GM18507 (cell line): Measurements from ENCODE around the gene KRT86.
"Not testable (repeated sequence)": the region's sequence is repeated elsewhere in the genome, so short reads cannot be mapped to it uniquely, and the experiment has no call there.

Source experiments
- DNase-seq: peaks from one replicate; pipeline ENCODE4 v3.0.0; 2011; ENCODE audit warnings: low read depth; ENCODE audit not compliant: insufficient read length; ENCODE audit errors: extremely low spot score
- FAIRE-seq: peaks from 2 replicates; lab custom pipeline; 2011; peaks lifted over from hg19 to GRCh38; lab: Jason Lieb, UNC

KRT86 gene

DNA sequence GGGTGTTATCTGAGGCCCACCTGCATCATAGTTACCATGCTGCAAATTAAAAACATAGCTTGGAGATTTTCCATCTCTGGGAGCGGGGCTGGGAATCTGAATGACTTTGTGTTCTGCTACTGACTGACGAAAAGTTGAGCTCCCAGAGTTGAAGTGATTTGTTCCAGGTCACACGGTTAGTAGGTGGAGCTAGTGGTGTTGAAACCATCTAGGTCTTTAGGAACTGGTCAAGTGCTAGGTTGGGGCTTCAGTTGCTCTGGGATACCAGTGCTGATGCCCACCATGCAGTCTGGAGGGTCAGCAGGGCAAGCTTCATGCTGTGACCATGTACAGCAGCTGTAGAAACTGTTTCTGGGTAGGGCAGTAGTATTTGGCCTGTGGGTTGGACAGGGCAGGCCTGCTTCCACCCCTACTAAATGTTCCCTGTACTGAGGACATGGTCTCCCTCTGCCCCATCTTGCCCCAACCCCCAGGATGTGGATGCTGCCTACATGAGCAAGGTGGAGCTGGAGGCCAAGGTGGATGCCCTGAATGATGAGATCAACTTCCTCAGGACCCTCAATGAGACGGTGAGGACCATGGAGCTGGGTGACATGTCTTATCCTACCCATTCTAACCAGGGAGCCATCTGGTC, 36.1 kb upstream of the KRT86 start:
- DNase-seq: no peak
- no peak for FAIRE-seq

- FAIRE-seq: no peak
- DNase-seq: no peak
Observed at GRCh38 chr12:52238916-52239646, 35.4 kb upstream of the KRT86 start.

- FAIRE-seq (no peak), DNase-seq (no peak)
Observed at GRCh38 chr12:52239767-52240166, 34.7 kb upstream of the KRT86 start.

DNA sequence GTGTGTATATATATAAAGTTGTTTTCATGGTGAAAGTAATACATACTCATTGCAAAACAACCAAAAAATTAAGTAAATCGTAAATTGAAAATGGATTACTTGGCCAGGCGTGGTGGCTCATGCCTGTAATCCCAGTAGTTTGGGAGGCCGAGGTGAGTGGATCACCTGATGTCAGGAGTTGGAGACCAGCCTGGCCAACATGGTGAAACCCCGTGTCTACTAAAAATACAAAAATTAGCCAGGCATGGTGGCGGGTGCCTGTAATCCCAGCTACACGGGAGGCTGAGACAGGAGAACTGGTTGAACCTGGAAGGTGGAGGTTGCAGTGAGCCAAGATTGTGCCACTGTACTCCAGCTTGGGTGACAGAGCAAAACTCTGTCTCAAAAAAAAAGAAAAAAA, 34.2 kb upstream of the KRT86 start:
- not testable (repeated sequence) for FAIRE-seq, DNase-seq

GRCh38 chr12:52241205-52241842, 33.1 kb upstream of the KRT86 start:
- DNase-seq: no peak
- FAIRE-seq: no peak

DNA sequence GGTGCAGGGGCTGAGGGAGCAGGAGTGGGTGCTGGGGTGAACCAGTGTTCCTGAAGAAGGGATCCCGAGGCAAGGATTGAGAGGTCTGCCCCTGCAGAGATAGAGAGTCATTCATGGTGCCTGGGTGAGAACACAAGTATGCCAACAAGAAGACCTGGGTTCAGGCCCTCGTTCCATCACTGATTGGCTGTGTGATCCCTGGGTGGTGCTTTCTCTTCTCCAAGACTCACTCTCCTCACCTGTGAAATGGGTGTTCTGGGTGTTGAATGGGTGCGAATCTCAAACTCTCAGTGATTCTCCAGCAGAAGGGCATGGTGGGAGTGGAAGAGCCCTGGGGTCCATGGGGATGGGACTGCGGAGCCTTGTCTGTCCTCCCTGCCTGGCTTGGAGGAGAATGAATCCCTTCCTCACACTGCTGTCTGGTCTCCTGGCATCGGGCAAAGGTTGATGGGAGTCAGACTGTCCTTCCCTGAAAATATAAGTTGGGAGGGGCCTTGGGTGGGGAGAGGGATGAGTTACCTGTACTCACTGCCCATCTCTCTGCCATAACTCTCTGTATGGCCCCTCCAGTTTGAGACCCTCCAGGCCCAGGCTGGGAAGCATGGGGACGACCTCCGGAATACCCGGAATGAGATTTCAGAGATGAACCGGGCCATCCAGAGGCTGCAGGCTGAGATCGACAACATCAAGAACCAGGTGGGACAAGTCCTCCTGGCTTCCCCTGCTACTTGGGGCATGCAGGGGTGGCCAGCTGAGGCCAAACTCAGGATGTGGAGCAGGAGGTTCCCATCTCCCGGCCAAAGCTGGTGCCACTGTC, 31.8 kb upstream of the KRT86 start:
- FAIRE-seq: no peak

DNA sequence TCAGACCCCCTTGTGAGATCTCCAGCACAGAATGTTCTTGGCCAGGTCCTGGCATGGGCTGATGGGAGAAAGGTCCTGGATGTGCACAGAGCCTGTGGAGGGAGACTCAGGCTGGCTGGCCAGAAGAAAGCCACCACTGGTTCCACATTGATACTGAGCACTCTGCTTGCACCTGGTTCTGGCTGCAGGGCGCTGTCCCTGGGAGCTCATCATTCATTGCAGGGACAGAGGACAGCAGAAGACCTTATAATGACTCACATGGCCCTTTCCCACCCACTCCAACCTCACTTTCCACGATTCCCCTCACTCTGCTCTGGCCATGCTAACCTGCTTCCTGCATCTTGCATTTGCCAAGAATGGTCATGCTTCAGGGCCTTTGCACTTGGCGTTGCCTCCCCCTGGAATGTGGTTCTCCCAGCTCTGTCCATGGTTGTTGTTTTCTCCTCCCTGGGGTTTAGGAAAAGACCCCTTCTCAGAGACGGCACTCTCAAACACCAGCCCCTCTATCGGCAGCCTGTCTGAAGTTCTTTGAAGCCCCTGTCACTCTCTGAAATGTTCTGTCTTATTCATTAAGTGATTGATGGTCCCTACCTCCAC, 31.1 kb upstream of the KRT86 start:
- FAIRE-seq (no peak), DNase-seq (no peak)

More for the DNA sequence above, 31.8 kb upstream of the KRT86 start:
- no peak for DNase-seq

DNA sequence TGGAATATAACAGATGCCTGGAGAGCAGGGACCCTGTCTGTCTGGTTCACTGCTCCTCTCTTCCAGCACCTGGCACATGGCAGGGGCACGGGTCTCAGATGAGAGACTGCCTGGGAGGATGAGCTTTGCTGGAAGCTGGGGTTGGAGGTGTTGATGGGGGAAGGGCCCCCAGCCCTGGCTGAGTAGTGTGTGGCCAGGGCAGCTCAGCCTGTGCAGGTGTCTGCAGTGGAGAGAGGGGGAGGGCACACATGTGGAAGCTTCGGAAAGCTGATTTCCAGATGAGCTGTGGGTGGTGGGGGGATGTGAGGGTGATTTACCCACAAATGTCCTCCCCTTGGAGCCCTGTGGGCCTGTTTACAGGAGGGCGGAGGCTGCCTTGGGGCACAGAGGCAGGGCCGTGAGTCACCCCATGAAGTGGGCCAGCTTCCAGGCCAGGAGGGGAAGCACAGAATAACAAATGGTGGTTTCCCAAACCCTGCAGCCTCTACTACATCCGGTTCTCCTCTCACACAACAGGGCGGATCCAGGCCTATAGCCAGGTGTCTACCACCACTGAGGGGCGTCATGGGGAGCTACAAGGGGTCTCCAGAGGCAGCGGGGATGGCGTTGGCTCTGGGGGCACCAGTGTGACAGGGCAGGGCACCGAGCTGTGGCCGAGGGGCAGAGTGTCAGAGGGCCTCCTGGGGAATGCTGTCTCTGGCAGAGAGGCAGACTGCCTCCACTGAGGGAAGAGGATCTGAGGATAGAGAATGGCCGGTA, 30.4 kb upstream of the KRT86 start:
- DNase-seq (peak; percentile 67), FAIRE-seq (peak; percentile 95)

DNA sequence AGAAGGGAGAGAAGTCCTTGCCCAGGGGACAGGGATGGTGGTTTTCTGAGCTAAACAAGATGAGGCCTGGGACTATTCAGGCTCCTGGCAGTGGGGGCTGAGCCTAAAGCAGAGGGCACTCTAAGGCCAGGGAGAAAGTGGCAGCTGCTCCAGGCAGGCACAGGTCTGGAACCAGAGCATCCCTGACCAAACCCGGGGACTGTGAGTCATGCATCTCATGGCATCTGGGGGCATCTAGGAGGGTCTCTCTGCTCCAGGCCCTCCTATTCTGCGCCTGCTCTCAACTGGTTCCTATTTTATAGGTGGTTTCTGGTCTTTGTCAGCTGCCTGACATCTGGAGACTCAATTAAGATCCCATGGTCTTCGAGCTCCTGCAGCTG, 29.8 kb upstream of the KRT86 start:
- no peak for DNase-seq
- FAIRE-seq: no peak

GRCh38 chr12:52245259-52245961, 29.0 kb upstream of the KRT86 start:
- DNase-seq (no peak), FAIRE-seq (peak; percentile 15)

DNA sequence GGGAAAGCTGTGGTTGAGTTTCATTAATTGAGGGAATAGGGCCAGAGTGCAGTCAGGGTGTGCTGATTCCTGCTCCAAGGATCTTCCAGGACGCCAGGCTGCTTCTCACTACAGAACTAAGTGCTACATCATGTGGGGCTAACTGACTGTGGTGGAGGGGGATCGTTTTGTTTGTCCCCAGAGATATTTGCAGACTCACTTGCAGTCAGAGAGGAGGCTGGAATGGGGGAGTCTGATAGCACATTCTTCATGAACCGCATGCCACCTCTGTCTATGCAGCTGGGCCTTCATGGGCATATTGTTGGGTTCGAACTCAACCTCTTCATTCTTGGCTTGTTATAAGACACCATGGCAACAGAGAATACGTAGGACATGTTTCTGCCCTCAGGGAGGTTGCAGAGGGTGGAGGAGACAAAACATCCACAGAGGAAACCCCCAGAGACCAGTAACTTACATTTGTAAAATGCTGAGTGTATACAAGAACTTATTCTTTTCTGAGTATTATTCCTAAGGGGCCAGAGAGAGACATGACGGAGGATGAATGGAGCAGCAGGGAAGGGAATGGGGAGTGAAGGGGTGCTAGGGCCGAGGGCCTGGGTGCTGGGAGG, 28.4 kb upstream of the KRT86 start:
- no peak for DNase-seq
- no peak for FAIRE-seq

GRCh38 chr12:52246720-52247621, 27.5 kb upstream of the KRT86 start:
- no peak for DNase-seq
- no peak for FAIRE-seq

GRCh38 chr12:52247622-52248540, 26.6 kb upstream of the KRT86 start:
- DNase-seq (no peak), FAIRE-seq (no peak)

GRCh38 chr12:52248541-52249461, 25.6 kb upstream of the KRT86 start:
- DNase-seq: no peak

GRCh38 chr12:52249511-52250047, 24.9 kb upstream of the KRT86 start:
- no peak for FAIRE-seq
- DNase-seq: no peak

More at GRCh38 chr12:52248541-52249461, 25.6 kb upstream of the KRT86 start:
- no peak for FAIRE-seq
